HT-29 (cell line): ENCODE measurements around the gene EPB41L3. TPM values are rescaled to one million over a fixed set of nuclear protein-coding genes. Genes with fewer than 3 reads are reported as not detected.

Experiments used
- DNase-seq: peaks from one replicate; pipeline ENCODE4 v3.0.0-alpha.2; 2015; ENCODE audit warnings: low spot score
- total RNA-seq: library from RNA; depleted of rRNA; stranded (reverse); fragments of >200 nt; shearing (Covaris generic); gene quantifications from 2 replicates; pipeline ENCODE4 v1.2.3, GENCODE V29; 2014

EPB41L3 gene
- total RNA-seq, 1 experiment from 2014 or later = not detected

GRCh38 chr18:5452943-5453443 lies 90.8 kb downstream of the EPB41L3 start:
- DNase-seq = no peak

GRCh38 chr18:5451871-5452270 lies 91.9 kb downstream of the EPB41L3 start:
- no peak for DNase-seq

- DNase-seq = no peak
Measured at GRCh38 chr18:5451150-5451549, 92.6 kb downstream of the EPB41L3 start.

DNA sequence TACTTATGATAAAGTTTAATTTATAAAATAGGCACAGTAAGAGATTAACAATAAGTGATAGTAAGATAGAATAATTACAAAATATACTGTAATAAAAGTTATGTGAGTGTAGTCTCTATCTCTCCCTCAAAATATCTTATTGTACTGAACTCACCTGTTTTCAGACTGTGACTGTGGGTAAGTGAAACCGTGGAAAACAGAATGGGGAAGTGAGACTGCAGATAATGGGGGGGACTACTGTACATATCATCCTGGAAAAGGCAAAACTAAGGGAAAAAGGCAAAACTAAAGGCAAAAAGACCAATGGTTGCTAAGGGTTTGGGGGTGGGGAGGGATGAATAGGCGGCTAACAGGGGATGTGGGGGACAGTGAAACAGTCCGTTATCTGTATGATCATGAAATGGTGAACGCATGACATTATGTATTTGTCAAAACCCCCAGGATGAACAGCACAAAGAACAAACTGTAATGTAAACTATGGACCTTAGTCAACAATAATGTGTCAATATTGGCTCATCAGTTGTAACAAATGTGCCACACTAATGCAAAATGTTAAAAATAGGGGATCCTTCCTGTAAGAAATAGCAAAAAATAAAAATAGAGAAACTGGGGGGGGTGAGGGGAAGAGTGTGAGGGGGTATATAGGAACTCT lies 93.8 kb downstream of the EPB41L3 start:
- no peak for DNase-seq

DNA sequence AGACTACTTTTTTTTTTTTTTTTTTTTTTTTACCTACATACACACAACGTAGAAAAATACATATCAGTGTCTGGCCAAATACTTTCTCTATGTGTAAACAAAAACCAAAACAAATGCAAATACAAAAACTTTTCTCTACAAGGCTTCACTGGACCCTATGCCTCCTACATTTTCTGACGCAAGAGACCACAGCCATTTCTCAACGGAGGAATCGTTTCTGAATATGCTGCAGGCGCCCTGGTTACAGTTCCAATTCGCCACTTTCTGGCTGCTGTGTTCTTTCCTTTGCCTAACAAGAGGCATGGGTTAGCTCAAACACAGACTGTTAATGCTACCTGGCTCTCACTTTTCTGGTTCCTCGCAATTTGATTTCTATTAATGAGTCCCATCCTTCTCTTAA lies 96.4 kb downstream of the EPB41L3 start:
- no peak for DNase-seq

DNA sequence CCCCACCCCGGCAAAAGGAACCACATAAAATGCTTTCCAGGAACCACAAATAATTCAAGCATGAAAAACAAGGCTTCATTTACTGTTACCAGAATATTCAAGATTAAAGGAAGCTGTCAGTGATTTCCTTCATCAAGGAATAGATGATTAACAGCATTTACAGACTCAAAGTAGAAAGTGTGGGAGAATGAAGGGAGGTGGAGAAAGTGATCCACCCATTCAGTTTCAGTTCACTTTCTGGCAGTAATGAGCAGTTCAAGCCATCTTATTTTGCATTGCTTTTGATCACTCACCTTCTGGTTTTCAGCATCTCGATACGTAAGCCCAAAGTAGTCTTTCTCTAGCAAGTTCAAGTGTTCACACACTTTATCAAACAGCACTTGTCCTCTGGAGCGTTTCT lies 99.0 kb downstream of the EPB41L3 start:
- no peak for DNase-seq

DNA sequence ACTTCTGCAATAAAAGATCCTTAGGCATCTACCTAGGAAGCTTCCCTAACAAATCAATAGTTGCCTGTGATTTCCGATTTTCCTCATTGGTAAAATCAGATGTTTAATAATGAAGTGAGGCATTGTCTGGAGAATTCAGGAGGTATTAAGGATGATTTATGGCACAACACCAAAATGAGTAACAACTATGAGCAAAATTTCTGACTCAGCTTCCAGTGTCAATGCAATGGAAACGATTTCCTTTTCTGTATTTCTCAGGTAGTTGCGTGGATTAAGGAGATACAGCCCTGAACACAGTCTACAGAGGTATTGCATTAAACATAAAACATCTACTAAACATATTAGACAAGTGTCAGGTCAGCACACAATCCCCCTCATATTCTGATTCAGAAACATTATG lies 99.5 kb downstream of the EPB41L3 start:
- DNase-seq = no peak

GRCh38 chr18:5439986-5440696 lies 103.7 kb downstream of the EPB41L3 start:
- DNase-seq = no peak

- no peak for DNase-seq
Measured at GRCh38 chr18:5434425-5434824, 109.4 kb downstream of the EPB41L3 start.

- no peak for DNase-seq
Measured at GRCh38 chr18:5431836-5432575, 111.8 kb downstream of the EPB41L3 start.

- DNase-seq = no peak
Measured at GRCh38 chr18:5430131-5430530, 113.7 kb downstream of the EPB41L3 start.

DNA sequence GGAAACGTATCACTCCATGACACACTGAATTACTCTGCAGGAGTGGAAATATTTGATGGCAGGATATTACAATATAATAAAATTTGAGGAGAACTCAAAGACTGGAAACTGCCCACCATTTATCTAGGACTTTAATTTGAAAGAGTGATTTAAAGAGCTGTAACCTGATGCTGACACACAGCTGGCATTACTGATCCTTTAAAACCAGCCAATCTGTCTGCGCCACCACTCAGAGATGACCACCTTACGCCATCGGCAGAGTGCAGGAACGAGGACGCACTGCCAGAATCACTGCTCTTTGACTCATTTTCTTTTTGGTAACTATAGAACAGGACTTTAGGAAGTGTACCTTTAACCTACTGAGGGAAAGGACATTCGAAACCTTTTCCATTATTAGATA lies 114.1 kb downstream of the EPB41L3 start:
- DNase-seq = no peak

DNA sequence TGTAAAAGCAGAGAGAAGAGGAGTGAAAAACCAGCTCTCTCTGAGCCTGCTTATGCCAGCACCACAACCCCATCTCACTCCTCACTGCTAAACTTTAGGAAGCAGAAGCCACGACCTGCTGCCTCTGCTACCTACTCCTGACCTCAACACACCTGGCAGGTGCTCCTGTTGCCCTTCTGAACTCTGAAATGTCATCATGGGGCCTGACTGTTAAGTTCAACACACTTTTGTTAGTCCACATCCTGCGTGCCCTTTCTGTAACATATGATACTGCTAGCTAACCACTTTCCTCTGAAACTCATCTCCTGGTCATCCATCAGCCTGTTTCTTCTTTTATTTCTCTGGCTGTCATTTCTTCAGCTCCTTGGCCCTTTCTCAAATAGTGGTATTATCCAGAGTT lies 118.1 kb downstream of the EPB41L3 start:
- no peak for DNase-seq

- DNase-seq = peak; percentile 57
Measured at GRCh38 chr18:5424903-5425664, 118.7 kb downstream of the EPB41L3 start.

DNA sequence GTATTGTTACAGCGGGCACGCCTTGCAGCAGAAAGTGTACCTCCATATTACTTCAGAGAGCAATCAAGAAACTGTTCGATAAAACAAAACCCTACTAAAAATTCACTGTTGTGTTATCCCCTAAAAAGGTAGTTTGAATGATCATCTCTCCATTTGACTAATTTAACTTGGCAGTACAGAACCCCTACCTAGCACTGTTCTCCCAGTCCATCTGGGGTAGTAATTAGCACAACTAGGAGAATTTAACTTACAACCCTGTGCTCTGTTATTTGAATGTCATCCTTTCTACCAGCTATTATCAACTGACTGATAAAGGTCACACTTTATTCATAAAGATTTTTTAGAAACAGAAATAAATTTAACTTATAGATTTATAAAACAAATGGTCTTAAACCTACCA lies 121.2 kb downstream of the EPB41L3 start:
- no peak for DNase-seq

DNA sequence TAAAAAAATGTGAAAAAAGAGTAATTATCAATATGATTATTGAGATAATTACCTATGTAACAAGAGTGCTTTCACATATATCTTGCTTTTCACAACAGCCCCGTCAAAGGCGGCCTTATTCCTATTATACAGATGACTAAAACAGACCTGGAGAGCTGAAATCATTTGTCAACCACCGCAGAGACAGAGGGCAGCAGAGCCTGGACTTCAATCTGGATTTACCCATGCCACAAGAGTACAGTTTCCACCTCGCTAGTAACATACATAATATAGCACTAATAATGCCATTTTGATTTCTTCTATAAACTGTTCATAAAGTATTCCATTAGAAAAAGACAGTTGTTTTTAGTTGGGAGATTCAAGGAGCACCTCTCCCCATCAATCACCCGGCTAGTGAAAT lies 121.8 kb downstream of the EPB41L3 start:
- no peak for DNase-seq

DNA sequence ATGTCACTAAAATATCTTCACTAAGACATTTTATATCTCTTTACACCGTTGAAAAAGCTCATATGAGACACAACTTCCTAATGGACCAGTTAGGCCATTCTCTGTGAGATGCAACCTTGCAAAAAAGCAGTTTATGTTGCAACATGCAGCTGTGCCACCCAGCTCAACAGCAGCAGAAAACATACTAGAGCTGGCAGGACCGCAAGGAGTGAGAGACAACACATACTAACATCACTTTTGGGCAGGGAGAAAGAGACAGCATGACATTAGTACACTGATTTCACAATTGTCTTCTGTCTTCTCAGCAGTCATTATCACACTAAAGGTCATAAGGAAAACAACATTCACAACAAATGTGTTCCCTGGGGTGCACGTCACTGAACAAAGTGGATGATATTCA lies 122.9 kb downstream of the EPB41L3 start:
- no peak for DNase-seq

- no peak for DNase-seq
Measured at GRCh38 chr18:5419601-5420000, 124.2 kb downstream of the EPB41L3 start.

DNA sequence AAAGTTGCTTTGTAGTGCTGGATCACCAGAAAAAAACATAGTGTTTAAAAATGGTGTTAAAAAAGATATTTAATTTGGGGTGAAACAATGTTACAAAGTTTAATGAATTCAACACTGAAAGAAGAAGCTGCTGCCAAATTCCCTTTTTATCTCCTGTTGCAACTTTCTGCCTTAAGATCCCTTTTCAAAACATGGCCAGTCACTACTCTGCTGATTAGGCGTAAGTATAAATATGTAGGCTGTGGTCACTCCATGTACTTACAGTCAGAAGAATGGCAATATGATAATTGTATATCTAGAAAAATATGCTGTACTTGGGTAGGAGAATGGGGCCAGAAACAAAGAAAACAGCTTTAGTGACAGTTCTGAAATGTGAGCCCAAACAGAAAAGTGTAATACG lies 124.8 kb downstream of the EPB41L3 start:
- DNase-seq = no peak

GRCh38 chr18:5417342-5417741 lies 126.5 kb downstream of the EPB41L3 start:
- DNase-seq = no peak

GRCh38 chr18:5416112-5416511 lies 127.7 kb downstream of the EPB41L3 start:
- no peak for DNase-seq

- DNase-seq = no peak
Measured at GRCh38 chr18:5415665-5416064, 128.1 kb downstream of the EPB41L3 start.
